Measurements from ENCODE around the gene PITPNM3.

GRCh38 chr17:6472517-6472916 is 83.8 kb downstream of the PITPNM3 start:
- TF ChIP-seq POLR2A (IDR thresholded peaks at IDR 0.05), result no peak
- TF ChIP-seq, protein P1, sequence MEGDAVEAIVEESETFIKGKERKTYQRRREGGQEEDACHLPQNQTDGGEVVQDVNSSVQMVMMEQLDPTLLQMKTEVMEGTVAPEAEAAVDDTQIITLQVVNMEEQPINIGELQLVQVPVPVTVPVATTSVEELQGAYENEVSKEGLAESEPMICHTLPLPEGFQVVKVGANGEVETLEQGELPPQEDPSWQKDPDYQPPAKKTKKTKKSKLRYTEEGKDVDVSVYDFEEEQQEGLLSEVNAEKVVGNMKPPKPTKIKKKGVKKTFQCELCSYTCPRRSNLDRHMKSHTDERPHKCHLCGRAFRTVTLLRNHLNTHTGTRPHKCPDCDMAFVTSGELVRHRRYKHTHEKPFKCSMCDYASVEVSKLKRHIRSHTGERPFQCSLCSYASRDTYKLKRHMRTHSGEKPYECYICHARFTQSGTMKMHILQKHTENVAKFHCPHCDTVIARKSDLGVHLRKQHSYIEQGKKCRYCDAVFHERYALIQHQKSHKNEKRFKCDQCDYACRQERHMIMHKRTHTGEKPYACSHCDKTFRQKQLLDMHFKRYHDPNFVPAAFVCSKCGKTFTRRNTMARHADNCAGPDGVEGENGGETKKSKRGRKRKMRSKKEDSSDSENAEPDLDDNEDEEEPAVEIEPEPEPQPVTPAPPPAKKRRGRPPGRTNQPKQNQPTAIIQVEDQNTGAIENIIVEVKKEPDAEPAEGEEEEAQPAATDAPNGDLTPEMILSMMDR (IDR thresholded peaks at IDR 0.05), result no peak
- no peak for TF ChIP-seq POLR2AphosphoS5 (IDR thresholded peaks at IDR 0.05)

Data from transverse colon (tissue), 4 donors.